Activated T-helper 1 cell treated with anti-CD3 and anti-CD28 coated beads, Interleukin-12 subunit alpha, Interleukin-12 subunit beta, Interleukin-2, Interleukin-4 antibody, amounts not matched to agents 30 ng/mL and 10 ng/mL and 1 ng/mL, durations not matched to agents 14 hours and 24 hours and 36 hours (primary cell): Measurements from ENCODE around the gene PPP1R9B. TPM values are rescaled to one million over a fixed set of nuclear protein-coding genes. Genes with fewer than 3 reads are reported as not detected.
A peak's percentile ranks its signal among the peaks of the same experiment; 100 is the strongest.

ENCODE experiments used
- DNase-seq: peaks from one replicate; pipeline ENCODE4 v3.0.0; 2021; ENCODE audit warnings: low spot score
- H3K27ac Mint-ChIP-seq: one replicate; pipeline ENCODE4 v1.8.0; 2021; ENCODE audit warnings: mild to moderate bottlenecking, mixed read lengths
- H3K27me3 Mint-ChIP-seq: one replicate; pipeline ENCODE4 v1.8.0; 2022; ENCODE audit warnings: mild to moderate bottlenecking, moderate library complexity, mixed read lengths; ENCODE audit not compliant: insufficient read depth
- H3K36me3 Mint-ChIP-seq: one replicate; pipeline ENCODE4 v1.8.0; 2021; ENCODE audit warnings: low read depth, mixed read lengths
- H3K4me1 Mint-ChIP-seq: one replicate; pipeline ENCODE4 v1.8.0; 2021; ENCODE audit warnings: low read depth, mixed read lengths
- H3K4me3 Mint-ChIP-seq: one replicate; pipeline ENCODE4 v1.8.0; 2021; ENCODE audit warnings: mild to moderate bottlenecking, moderate library complexity, mixed read lengths
- H3K9me3 Mint-ChIP-seq: one replicate; pipeline ENCODE4 v1.8.0; 2021; ENCODE audit warnings: mixed read lengths
- intact Hi-C: fragments of 100-400 bp; cut with micrococcal nuclease; formaldehyde crosslinking; loops from one replicate; pipeline ENCODE4 v1.15.1; 2024
- total RNA-seq: library from RNA; stranded (reverse); gene quantifications from 2 replicates; pipeline ENCODE4 v1.2.3, GENCODE V29; 2022

Gene PPP1R9B
- total RNA-seq, 1 donor from 2014 or later, result 97.1 TPM

DNA sequence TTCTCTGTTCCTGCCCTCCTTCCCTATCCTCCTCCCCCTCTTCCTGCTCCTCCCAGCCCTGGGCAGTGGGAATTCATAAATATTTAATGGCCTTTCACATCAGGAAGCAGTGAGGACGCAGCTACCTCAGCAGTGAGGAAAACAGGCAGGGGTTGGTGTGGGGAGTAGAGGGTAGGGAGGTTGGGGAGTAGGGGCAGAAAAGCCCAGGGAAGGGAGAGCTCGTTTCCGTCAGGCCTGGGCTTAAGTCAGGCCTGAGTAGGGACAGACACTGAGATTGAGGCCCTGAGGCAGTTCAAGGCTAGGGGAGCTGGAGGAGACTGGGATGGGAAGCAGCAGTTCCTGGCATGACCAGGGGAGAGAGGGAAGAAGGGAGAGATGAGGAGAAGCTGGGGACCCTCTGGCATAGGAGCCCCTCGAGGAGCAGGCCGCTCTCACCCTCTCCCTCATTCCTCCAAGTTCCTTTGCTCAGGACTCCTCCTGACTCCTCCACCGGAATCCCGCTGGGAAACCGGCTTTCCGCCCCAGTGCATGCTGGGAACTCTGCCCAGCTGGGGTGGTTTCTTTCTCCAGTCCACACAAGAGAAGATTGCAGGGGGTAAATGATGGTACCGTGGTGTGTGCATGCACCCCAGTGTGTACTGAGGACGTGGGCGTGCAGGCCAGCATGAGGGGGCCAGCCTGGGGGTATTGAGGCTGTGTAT is 26.7 kb downstream of the PPP1R9B start:
- no peak for DNase-seq
- intact Hi-C loops, result no loop called here
- Mint-ChIP-seq H3K36me3 (no peaks in the 10 kb centered on the region), H3K4me1 (peaks cover 13% of the 10 kb centered on the region), H3K27me3 (peaks cover 54% of the 10 kb centered on the region), H3K9me3 (no peaks in the 10 kb centered on the region), H3K27ac (no peak overlapping the region), H3K4me3 (no peak overlapping the region)

DNA sequence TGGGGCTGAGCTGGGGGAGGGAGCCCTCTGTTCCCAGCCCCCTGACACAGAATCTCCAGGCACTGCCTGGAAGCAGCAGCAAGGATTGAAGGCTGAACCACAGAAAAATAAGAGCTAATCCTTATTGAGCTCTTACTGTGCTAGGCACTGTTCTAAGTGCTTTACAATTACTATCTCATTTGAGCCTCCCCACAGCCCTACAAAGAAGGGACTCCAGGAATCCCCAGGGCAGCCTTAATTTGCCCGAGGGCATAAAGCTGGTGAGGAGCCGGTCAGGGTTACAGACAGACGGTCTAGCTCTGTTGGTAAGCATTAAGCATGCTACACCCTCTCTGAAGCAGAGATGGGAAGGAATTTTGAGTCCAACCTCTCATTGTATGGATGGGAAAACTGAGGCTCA is 27.5 kb downstream of the PPP1R9B start:
- no peaks in the 10 kb centered on the region for H3K36me3 Mint-ChIP-seq
- H3K4me3 Mint-ChIP-seq, result no peak overlapping the region
- no peak overlapping the region for H3K27ac Mint-ChIP-seq
- no peaks in the 10 kb centered on the region for H3K9me3 Mint-ChIP-seq
- DNase-seq, result no peak
- peaks cover 5% of the 10 kb centered on the region for H3K4me1 Mint-ChIP-seq
- peaks cover 54% of the 10 kb centered on the region for H3K27me3 Mint-ChIP-seq
- intact Hi-C loops, result no loop called here

DNA sequence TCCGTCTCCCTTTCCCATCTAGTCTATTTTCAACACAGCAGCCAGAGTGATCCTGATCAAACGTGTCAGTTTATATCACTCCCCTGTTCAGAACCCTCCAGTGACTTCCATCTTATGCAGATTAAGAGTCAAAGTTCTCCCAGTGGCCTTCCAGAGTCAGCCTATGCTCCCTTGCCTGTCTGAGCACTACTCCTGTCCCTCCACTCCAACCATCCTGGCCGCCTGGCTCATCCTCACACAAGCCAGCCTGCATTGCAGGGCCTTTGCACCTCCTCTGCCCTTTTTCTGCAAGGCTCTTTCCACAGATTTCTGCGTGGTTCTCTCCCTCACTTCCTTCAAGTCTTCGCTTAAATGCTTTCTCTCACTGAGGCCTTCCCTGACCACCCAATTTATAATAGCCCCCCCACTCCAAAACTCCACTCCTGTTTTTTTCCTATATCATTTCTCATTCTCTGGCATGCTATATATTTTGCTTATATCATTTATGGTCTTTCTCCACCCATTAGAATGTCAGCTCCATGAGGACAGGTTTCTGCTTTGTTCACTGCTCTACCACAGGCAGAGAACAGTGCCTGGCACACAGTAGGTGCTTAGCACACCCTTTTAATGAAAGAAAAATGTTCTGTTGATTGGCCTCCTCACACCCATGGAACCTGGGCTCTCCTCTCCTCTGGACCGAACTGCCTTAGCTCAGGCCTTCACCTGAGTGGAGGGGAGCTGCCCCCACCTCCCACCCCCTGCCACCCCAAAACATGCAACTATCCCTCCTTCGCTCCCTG is 29.8 kb downstream of the PPP1R9B start:
- Mint-ChIP-seq H3K4me3 (no peak overlapping the region), H3K4me1 (peaks cover 6% of the 10 kb centered on the region), H3K36me3 (no peaks in the 10 kb centered on the region), H3K27ac (no peak overlapping the region), H3K27me3 (peaks cover 60% of the 10 kb centered on the region), H3K9me3 (no peaks in the 10 kb centered on the region)
- intact Hi-C loops, result no loop called here
- DNase-seq, result no peak

DNA sequence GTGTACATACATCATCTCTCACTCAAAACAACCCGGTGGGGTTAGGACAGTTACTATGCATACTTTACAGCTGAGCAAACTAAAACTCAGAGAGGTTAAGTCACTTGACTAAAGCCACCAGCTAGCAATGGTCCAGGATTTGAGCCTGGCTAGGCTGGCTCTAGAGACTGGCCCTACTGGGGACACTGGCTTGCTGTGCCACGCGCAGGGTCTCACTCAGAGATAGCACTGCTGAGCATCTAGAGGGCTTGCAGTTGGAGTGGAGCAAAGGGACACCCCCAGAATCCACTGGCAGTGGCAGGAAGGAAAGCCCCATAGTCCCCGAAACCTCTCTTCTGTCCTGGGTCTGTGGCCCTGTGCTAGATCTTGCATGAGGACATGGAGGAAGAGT is 31.7 kb downstream of the PPP1R9B start:
- H3K4me1 Mint-ChIP-seq, result peaks cover 15% of the 10 kb centered on the region
- DNase-seq, result no peak
- H3K36me3 Mint-ChIP-seq, result no peaks in the 10 kb centered on the region
- H3K4me3 Mint-ChIP-seq, result no peak overlapping the region
- intact Hi-C loops, result no loop called here
- no peaks in the 10 kb centered on the region for H3K9me3 Mint-ChIP-seq
- H3K27ac Mint-ChIP-seq, result no peak overlapping the region
- H3K27me3 Mint-ChIP-seq, result peaks cover 68% of the 10 kb centered on the region

DNA sequence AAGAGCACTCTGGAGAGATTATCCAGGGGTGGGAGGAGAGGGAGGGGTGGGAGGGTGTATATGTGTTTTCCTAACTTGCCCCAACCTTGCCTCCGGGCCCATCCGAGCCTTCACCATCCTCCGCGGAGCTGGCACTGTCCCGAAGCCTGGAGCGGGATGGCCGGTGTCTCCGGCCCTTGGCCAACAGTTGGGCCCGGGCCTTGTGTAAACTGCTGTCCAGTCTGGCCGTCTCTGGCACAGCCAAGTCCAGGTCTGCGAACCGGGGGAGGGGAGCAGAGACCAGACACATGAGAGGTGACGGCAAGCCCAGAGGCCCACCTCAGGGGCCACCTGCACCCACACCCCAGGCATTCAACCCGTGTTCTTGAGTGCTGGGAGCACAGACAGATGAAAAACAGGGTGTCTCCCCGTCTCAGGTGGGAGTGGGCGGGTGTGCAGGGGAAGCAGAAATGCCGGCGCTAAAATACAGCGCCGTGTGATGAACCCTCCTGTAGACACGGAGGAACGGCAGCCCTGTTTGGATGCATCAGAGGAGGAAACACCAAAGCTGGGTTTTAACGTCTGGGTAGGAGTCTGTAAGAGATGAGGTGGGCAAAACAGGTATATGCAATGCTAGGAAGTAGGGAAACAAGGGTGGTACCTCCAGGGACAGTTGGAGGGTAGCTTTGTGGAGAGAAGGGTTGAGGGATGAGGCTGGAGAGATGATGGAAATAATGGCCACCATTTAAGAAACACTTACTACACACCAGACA is 32.2 kb downstream of the PPP1R9B start:
- intact Hi-C loops, result no loop called here
- Mint-ChIP-seq H3K4me1 (peaks cover 15% of the 10 kb centered on the region), H3K27ac (no peak overlapping the region), H3K4me3 (no peak overlapping the region), H3K36me3 (no peaks in the 10 kb centered on the region), H3K9me3 (no peaks in the 10 kb centered on the region), H3K27me3 (peaks cover 68% of the 10 kb centered on the region)
- DNase-seq, result no peak

DNA sequence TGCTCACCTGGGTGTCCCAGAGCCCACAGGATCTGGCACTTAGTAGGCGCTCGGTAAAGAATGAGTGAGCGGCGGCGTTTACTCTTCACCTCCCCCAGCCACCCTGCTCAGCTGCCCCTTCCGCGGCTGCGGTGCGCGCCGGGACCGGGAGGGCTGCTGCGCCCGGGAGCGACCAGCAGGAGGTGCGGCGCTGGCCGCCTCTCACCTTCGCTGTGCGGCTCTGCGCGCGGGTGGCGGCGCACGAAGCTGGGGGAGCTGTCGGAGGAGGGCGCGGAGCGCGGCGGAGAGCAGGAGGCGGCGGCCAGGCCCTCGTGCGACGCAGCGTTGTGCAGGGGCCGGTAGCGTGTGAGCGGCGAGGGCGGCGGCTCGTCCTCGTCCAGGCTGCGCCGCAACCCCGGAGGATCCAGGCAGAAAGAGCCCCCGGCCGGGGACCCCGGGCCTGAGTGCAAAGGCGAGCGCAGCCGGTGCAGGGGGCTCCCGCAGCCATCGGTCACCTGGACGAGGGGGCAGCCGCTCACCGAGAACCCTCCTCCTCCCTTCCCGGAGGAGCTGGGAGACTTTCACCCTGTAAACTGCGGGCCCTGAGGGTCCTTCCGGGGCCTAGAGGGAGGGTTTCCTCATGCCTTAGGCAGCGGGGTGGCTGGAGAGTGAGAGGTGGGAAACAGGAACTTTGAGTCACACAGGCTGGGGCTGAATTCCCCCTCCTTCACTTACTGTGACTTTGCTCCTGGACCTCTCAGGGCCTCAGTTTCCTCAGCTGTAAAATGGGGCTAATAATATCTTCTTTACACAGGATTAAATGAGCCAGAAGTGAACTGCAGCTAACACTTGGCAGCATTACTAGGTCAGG is 33.0 kb downstream of the PPP1R9B start:
- H3K9me3 Mint-ChIP-seq, result no peaks in the 10 kb centered on the region
- intact Hi-C loops, result no loop called here
- DNase-seq, result peak; percentile 53
- H3K4me1 Mint-ChIP-seq, result peaks cover 15% of the 10 kb centered on the region
- H3K36me3 Mint-ChIP-seq, result no peaks in the 10 kb centered on the region
- H3K27ac Mint-ChIP-seq, result no peak overlapping the region
- H3K27me3 Mint-ChIP-seq, result peaks cover 64% of the 10 kb centered on the region
- H3K4me3 Mint-ChIP-seq, result peak overlapping the region; percentile 43

DNA sequence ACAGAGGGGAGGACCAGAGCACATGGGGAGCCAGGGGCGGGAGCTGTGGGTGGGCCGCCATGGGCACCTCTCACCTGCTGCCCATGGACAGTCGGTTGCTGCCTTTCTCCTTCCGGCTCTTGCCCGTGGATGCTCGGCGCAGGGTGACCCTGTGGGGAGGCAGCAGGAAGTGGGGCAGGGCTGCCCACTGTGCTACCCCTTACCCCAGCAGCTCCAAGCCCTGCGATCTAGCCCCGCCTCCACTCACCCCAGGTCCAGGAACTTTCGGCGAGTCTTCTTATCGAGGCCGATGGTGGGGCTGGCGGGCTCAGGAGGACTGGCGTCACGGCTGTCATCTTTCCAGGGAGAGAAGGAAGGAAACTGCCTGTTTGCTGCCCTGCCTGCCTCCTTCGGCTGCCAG is 34.7 kb downstream of the PPP1R9B start:
- H3K36me3 Mint-ChIP-seq, result no peaks in the 10 kb centered on the region
- intact Hi-C loops, result loop anchor here (1.0 kb wide), 1 partner anchor 83 kb away; no protein-coding TSS in a partner anchor
- H3K4me1 Mint-ChIP-seq, result peaks cover 15% of the 10 kb centered on the region
- DNase-seq, result no peak
- H3K27me3 Mint-ChIP-seq, result peaks cover 49% of the 10 kb centered on the region
- H3K9me3 Mint-ChIP-seq, result no peaks in the 10 kb centered on the region
- H3K27ac Mint-ChIP-seq, result no peak overlapping the region
- H3K4me3 Mint-ChIP-seq, result no peak overlapping the region

DNA sequence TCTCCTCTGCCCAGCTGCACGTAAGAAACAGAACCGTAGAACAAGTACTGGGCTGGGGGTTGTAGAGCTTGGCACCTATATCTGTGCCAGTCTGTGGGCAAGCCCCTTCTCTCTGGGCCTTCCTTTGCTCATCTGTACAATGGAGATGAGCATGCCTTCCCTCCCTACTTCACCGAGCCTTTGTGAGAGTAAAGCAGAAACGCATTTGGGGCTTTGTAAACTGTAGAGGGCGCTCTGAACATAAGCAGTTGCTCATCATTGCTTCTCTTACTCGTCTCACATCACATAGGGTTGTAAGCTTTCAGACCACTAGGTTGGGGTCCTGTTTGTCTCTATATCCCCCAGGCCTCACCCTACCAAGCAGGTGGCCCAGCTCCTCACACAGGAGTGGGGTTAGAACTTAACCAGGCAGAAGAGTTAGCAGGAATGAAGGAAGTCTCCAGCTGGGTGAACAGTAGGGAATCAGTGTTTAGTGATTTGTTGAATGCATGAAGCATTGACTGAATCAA is 35.6 kb downstream of the PPP1R9B start:
- Mint-ChIP-seq H3K27ac (no peak overlapping the region), H3K9me3 (no peaks in the 10 kb centered on the region), H3K4me1 (peaks cover 15% of the 10 kb centered on the region), H3K36me3 (no peaks in the 10 kb centered on the region), H3K4me3 (no peak overlapping the region), H3K27me3 (peaks cover 40% of the 10 kb centered on the region)
- DNase-seq, result no peak
- intact Hi-C loops, result loop anchor here (1.0 kb wide), 1 partner anchor 83 kb away; no protein-coding TSS in a partner anchor

DNA sequence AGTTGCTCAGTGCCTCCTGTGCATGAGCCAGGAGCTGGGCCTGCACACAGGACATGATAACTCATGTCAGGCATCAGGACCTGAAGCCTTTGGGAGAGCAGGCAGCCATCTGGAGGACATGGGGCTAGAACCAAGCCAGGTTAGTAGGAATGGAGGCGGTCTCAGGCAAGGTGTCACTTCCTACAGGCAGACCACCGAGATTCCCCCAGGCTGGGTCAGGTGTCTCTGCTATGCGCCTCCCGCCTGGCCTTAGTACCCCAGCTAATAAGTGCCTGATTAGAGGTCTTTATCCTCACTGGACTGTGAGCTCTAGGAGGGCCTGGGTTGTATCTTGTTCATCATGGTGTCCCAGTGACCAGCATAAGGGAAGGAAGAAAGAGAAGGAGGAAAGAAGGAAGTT is 36.1 kb downstream of the PPP1R9B start:
- no peak for DNase-seq
- Mint-ChIP-seq H3K9me3 (no peaks in the 10 kb centered on the region), H3K4me1 (peaks cover 15% of the 10 kb centered on the region), H3K36me3 (no peaks in the 10 kb centered on the region), H3K27ac (no peak overlapping the region), H3K4me3 (no peak overlapping the region), H3K27me3 (peaks cover 35% of the 10 kb centered on the region)
- intact Hi-C loops, result no loop called here

DNA sequence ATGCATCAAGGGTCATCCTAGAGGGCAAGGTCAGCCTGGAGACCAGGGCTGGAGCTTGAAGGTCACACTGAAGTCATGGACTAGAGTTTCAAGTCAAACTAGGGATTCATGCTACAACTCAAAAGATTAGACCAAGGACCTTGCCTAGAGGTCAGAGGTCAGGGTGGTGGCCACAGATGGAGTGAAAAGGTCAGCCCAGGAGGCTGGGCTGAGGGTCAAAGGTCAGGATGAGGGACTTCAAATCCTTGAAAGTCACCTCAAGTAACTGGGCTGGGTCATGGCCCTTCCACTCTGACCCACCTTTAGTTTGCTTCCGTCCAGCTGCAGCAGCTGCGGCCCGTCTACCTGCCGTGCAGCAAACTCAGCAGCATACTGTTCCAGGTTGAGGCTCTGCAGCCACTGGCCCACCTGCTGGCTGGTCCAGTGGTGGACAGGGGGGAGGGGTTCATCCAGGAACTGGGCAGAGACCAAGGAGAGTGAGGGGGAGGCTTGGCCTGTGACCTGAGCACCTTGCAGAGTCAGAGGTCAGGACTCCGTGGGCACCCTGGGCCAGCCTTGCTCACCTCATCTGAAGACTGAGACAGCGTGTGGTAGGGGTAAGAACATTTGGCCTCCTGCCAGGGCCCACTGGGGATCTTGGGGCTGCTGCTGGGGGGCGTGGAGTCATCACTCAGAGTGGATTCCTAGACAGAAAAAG is 36.7 kb downstream of the PPP1R9B start:
- intact Hi-C loops, result no loop called here
- H3K36me3 Mint-ChIP-seq, result peaks cover 1% of the 10 kb centered on the region
- H3K4me3 Mint-ChIP-seq, result no peak overlapping the region
- no peak overlapping the region for H3K27ac Mint-ChIP-seq
- peaks cover 15% of the 10 kb centered on the region for H3K4me1 Mint-ChIP-seq
- H3K27me3 Mint-ChIP-seq, result peaks cover 34% of the 10 kb centered on the region
- no peak for DNase-seq
- H3K9me3 Mint-ChIP-seq, result no peaks in the 10 kb centered on the region

DNA sequence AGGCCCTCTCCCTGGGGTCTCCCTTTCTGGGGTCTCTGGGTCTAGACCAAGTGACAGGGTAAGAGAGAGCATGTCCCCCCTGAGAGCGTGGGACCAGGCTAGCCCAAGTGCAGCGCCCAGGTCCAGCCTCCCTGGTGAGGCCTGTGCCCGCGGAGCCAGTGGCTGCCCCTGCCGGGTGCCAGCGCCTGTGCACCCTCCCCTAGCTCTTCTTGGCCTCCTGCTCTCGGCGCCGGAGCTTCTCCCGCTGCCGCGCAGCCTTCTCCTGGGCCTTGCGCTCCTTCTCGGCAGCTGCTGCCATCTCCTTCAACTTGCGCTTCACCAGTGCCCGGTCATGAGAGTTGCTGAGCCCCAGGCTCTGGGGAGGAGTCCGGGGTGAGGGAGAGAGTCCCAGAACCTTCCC is 37.8 kb downstream of the PPP1R9B start:
- H3K4me1 Mint-ChIP-seq, result peaks cover 15% of the 10 kb centered on the region
- no peak overlapping the region for H3K27ac Mint-ChIP-seq
- peaks cover 27% of the 10 kb centered on the region for H3K27me3 Mint-ChIP-seq
- peaks cover 3% of the 10 kb centered on the region for H3K36me3 Mint-ChIP-seq
- no peak overlapping the region for H3K4me3 Mint-ChIP-seq
- no peaks in the 10 kb centered on the region for H3K9me3 Mint-ChIP-seq
- DNase-seq, result no peak
- intact Hi-C loops, result no loop called here
